Endothelial cell of umbilical vein (primary cell): ENCODE data around the gene ACOX1.

Experiments used
- EZH2 ChIP-seq: IDR thresholded peaks from 2 replicates; pipeline ENCODE4 v1.6.1; 2012; ENCODE audit warnings: borderline replicate concordance, low read depth, mild to moderate bottlenecking, moderate library complexity, low read length, inconsistent platforms; ENCODE audit not compliant: severe bottlenecking
- FOS ChIP-seq: IDR thresholded peaks from 2 replicates; pipeline ENCODE4 v1.6.1; 2011; ENCODE audit warnings: mild to moderate bottlenecking, low read length, moderate library complexity, borderline replicate concordance; ENCODE audit not compliant: insufficient read depth
- GATA2 ChIP-seq: IDR thresholded peaks from 2 replicates; pipeline ENCODE4 v1.7.0; 2011; ENCODE audit warnings: low read depth, mild to moderate bottlenecking, moderate library complexity, mixed read lengths, low read length; ENCODE audit not compliant: insufficient read length, insufficient read depth
- JUN ChIP-seq: IDR thresholded peaks from 2 replicates; pipeline ENCODE4 v1.6.1; 2011; ENCODE audit warnings: borderline replicate concordance, low read depth; ENCODE audit not compliant: insufficient read length, insufficient read depth
- MYC ChIP-seq: IDR thresholded peaks from one replicate; pipeline ENCODE4 v1.6.1; 2011; ENCODE audit warnings: mild to moderate bottlenecking, low read depth, low read length
- POLR2A ChIP-seq: IDR thresholded peaks from 2 replicates; pipeline ENCODE4 v1.6.1; 2012; ENCODE audit warnings: low read depth, mild to moderate bottlenecking, control low read depth, low read length
- POLR2AphosphoS5 ChIP-seq: IDR thresholded peaks from 2 replicates; pipeline ENCODE4 v1.6.1; 2012; ENCODE audit warnings: low read depth, mild to moderate bottlenecking, control low read depth, low read length, moderate library complexity; ENCODE audit not compliant: insufficient read depth
- TF ChIP-seq, protein P1 (sequence below), 2 donors: IDR thresholded peaks; 1 replicate in 1 of 2; 2 replicates in 1 of 2; pipeline ENCODE4 v1.5.1; 2011; ENCODE audit warnings: low read length in 2 of 2, mild to moderate bottlenecking in 2 of 2, moderate library complexity in 2 of 2, control low read depth in 1 of 2, inconsistent platforms in 1 of 2, low read depth in 1 of 2; ENCODE audit not compliant: insufficient read depth in 1 of 2; ENCODE audit errors: extremely low read depth in 1 of 2
- TF ChIP-seq, protein P2 (sequence below): IDR thresholded peaks from 2 replicates; pipeline ENCODE4 v1.6.1; 2011; ENCODE audit not compliant: insufficient read depth, insufficient read length

DNA sequence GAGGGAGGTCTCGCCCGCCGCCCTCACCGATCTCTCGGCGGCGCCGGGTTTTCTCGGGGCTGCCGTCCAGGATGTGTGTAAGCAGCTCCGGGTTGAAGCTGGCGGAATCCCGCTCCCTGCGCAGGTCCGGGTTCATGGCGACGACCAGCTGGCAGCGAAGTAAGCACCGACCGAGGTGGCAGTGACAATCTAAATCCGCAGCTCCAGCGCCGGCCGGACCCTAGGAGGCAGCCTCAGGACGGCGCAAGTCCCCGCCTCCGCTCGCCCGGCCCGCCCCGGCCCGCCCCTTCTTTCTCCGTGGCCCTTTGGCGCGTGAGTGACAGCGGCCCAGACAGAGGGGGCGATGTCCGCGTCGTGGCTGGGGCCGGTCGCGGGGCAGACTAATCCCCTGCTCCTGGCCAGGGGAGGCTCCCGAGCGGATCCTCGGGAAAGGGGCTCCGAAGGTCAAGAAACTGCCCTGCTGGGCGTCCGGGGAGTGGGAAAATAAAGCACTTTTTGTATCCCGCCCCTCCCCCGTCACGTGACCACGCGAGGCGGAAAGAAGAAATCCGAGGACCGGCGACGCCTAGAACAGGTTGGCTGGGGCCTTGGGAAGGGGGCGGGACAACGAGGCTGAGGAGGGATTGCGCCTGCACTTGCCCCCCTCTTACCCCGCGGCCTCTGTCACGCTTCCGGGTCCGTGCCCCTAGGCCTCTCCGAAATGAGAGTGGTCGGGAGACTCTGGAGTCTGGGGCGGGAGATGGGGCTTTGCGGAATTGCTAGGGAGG, at the start of gene ACOX1, which contains the start of gene TEN1:
- TF ChIP-seq, protein P1, sequence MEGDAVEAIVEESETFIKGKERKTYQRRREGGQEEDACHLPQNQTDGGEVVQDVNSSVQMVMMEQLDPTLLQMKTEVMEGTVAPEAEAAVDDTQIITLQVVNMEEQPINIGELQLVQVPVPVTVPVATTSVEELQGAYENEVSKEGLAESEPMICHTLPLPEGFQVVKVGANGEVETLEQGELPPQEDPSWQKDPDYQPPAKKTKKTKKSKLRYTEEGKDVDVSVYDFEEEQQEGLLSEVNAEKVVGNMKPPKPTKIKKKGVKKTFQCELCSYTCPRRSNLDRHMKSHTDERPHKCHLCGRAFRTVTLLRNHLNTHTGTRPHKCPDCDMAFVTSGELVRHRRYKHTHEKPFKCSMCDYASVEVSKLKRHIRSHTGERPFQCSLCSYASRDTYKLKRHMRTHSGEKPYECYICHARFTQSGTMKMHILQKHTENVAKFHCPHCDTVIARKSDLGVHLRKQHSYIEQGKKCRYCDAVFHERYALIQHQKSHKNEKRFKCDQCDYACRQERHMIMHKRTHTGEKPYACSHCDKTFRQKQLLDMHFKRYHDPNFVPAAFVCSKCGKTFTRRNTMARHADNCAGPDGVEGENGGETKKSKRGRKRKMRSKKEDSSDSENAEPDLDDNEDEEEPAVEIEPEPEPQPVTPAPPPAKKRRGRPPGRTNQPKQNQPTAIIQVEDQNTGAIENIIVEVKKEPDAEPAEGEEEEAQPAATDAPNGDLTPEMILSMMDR (IDR thresholded peaks at IDR 0.05; ENCODE audit: extremely low read depth in 1 of 2, insufficient read depth in 1 of 2, low read depth in 1 of 2, low read length in 2 of 2): peak in 1 of 2 donors; percentile 38
- TF ChIP-seq POLR2A (peak; percentile 61), JUN (no peak), EZH2 (no peak), FOS (peak; percentile 16), GATA2 (no peak), POLR2AphosphoS5 (peak; percentile 73), MYC (no peak)
- TF ChIP-seq, protein P2, sequence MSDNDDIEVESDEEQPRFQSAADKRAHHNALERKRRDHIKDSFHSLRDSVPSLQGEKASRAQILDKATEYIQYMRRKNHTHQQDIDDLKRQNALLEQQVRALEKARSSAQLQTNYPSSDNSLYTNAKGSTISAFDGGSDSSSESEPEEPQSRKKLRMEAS: peak; percentile 94
